Osteocyte (in vitro differentiated cells): ENCODE results near the gene GPRC6A. TPM values are rescaled to one million over a fixed set of nuclear protein-coding genes. Genes with fewer than 3 reads are reported as not detected.
"Not testable (repeated sequence)": the region's sequence is repeated elsewhere in the genome, so short reads cannot be mapped to it uniquely, and the experiment has no call there.

Experiments
- DNase-seq: peaks from one replicate; pipeline ENCODE4 v3.0.0; 2021; ENCODE audit warnings: mixed read lengths; ENCODE audit not compliant: unreplicated experiment; ENCODE audit errors: extremely low spot score
- H3K27ac Mint-ChIP-seq: one replicate; pipeline ENCODE4 v1.8.0; 2021; ENCODE audit warnings: mild to moderate bottlenecking, mixed read lengths; ENCODE audit not compliant: unreplicated experiment
- H3K27me3 Mint-ChIP-seq: one replicate; pipeline ENCODE4 v1.8.0; 2021; ENCODE audit warnings: mixed read lengths; ENCODE audit not compliant: unreplicated experiment
- H3K36me3 Mint-ChIP-seq: one replicate; pipeline ENCODE4 v1.8.0; 2021; ENCODE audit warnings: mixed read lengths; ENCODE audit not compliant: unreplicated experiment
- H3K4me1 Mint-ChIP-seq: one replicate; pipeline ENCODE4 v1.8.0; 2021; ENCODE audit warnings: mixed read lengths; ENCODE audit not compliant: unreplicated experiment
- H3K4me3 Mint-ChIP-seq: one replicate; pipeline ENCODE4 v1.8.0; 2021; ENCODE audit warnings: mild to moderate bottlenecking, moderate library complexity, mixed read lengths; ENCODE audit not compliant: unreplicated experiment
- H3K9me3 Mint-ChIP-seq: one replicate; pipeline ENCODE4 v1.8.0; 2021; ENCODE audit warnings: mixed read lengths; ENCODE audit not compliant: unreplicated experiment
- CTCF ChIP-seq: fragments of 200-600 bp; sonication (generic); IDR thresholded peaks from 2 replicates; pipeline ENCODE4 v1.5.0; 2021; ENCODE audit warnings: antibody characterized with exemption, mild to moderate bottlenecking, moderate library complexity
- total RNA-seq: library from RNA; stranded (reverse); gene quantifications from 2 replicates; pipeline ENCODE4 v1.2.1, GENCODE V29; 2021

Gene GPRC6A
- total RNA-seq, 1 donor from 2014 or later = not detected

DNA sequence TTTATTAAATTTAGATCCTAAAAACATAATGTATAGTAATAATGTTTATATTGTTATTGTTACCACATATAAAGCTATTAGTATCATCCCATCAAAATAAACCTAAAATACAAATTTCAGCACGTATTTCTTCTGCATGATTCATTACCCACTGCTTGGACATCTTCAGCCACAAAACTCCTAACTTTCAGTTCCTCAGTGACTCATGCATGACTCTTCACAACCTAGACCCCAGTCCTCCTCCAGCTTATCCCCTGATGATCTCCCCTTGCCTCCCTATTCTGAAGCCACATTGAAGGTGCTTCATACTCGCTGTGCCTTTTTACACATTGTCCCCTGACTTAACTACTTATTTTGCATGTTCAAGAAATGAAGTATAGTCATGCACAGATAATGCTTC lies 11.2 kb upstream of the GPRC6A start:
- no peak for DNase-seq

GRCh38 chr6:116836606-116837342 lies 7.9 kb upstream of the GPRC6A start:
- Mint-ChIP-seq H3K27ac (no peak overlapping the region), H3K9me3 (no peaks in the 10 kb centered on the region), H3K36me3 (no peaks in the 10 kb centered on the region), H3K4me1 (no peaks in the 10 kb centered on the region), H3K27me3 (peaks cover 21% of the 10 kb centered on the region), H3K4me3 (no peak overlapping the region)
- DNase-seq = no peak
- no peak for TF ChIP-seq CTCF

More for the DNA sequence above, 11.2 kb upstream of the GPRC6A start:
- H3K27ac Mint-ChIP-seq = no peak overlapping the region
- no peak overlapping the region for H3K4me3 Mint-ChIP-seq
- no peaks in the 10 kb centered on the region for H3K9me3 Mint-ChIP-seq
- H3K36me3 Mint-ChIP-seq = no peaks in the 10 kb centered on the region
- peaks cover 18% of the 10 kb centered on the region for H3K27me3 Mint-ChIP-seq
- no peak for TF ChIP-seq CTCF
- H3K4me1 Mint-ChIP-seq = no peaks in the 10 kb centered on the region

DNA sequence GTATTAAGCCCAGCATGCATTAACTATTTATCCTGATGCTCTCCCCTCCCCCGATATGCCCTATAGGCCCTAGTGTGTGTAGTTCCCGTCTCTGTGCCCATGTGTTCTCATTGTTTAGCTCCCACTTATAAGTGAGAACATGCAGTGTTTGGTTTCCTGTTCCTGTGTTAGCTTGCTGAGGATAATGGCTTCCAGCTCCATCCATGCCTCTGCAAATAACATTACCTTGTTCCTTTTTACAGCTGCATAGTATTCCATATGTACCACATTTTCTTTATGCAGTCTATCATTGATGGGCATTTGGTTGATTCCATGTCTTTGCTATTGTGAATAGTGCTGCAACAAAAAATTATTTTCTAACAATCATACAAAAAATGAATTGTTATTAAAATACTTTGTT lies 5.6 kb upstream of the GPRC6A start:
- peaks cover 15% of the 10 kb centered on the region for H3K27me3 Mint-ChIP-seq
- not testable (repeated sequence) for H3K4me3 Mint-ChIP-seq, H3K4me1 Mint-ChIP-seq, H3K27ac Mint-ChIP-seq, DNase-seq, H3K36me3 Mint-ChIP-seq, H3K9me3 Mint-ChIP-seq

- Mint-ChIP-seq H3K4me1 (no peaks in the 10 kb centered on the region), H3K4me3 (no peak overlapping the region), H3K27me3 (no peaks in the 10 kb centered on the region), H3K36me3 (no peaks in the 10 kb centered on the region), H3K9me3 (peaks cover 7% of the 10 kb centered on the region), H3K27ac (no peak overlapping the region)
- no peak for DNase-seq
- TF ChIP-seq CTCF = no peak
Measured at GRCh38 chr6:116827561-116828240, 1.2 kb downstream of the GPRC6A start.

DNA sequence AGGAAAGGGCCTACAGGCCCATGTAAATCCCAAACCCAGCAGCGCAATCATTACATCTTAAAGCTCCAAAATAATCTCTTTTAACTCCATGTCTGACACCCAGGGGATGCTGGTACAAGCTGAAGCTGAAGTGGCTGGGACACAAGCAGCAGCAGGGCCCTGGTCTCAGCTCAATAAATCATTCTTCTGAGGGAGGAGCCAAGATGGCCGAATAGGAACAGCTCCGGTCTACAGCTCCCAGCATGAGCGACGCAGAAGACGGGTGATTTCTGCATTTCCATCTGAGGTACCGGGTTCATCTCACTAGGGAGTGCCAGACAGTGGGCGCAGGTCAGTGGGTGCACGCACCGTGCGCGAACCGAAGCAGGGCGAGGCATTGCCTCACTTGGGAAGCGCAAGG lies 12.5 kb downstream of the GPRC6A start:
- H3K4me3 Mint-ChIP-seq, H3K4me1 Mint-ChIP-seq, H3K36me3 Mint-ChIP-seq, H3K27me3 Mint-ChIP-seq, DNase-seq, H3K27ac Mint-ChIP-seq: not testable (repeated sequence)
- H3K9me3 Mint-ChIP-seq = peaks cover 14% of the 10 kb centered on the region

GRCh38 chr6:116812051-116812650 lies 16.7 kb downstream of the GPRC6A start:
- H3K9me3 Mint-ChIP-seq = peaks cover 19% of the 10 kb centered on the region
- no peak overlapping the region for H3K27ac Mint-ChIP-seq
- H3K4me1 Mint-ChIP-seq = no peaks in the 10 kb centered on the region
- DNase-seq = no peak
- no peak overlapping the region for H3K4me3 Mint-ChIP-seq
- no peaks in the 10 kb centered on the region for H3K36me3 Mint-ChIP-seq
- TF ChIP-seq CTCF = no peak
- H3K27me3 Mint-ChIP-seq = no peaks in the 10 kb centered on the region
